Activated naive CD4-positive, alpha-beta T cell treated with Interleukin-2 at 50 U/mL for 16 hours (primary cell): Measurements from ENCODE around the gene RNF14.

Experiments used
- DNase-seq: peaks from one replicate; pipeline ENCODE4 v3.0.0-alpha.2; 2020

Gene RNF14

DNA sequence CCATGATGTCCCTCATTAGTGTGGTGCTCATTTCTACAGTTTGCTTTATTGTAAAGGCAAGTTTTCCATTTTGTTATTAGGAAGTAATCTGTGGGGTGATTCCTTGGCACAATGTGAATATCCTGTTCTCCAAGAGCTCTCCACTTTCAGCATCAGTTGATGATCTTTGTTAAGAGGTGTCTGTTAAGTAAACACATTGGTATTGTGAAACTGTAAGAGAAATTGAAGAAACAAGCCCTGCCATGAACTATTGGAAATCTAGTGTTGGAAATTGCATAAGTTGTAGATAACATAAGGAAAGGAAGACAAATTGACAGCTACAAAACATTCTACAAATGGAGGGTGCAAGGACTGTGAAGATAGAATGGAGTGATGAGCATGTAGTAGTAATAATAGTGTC, 17.2 kb downstream of the RNF14 start:
- DNase-seq, result no peak

DNA sequence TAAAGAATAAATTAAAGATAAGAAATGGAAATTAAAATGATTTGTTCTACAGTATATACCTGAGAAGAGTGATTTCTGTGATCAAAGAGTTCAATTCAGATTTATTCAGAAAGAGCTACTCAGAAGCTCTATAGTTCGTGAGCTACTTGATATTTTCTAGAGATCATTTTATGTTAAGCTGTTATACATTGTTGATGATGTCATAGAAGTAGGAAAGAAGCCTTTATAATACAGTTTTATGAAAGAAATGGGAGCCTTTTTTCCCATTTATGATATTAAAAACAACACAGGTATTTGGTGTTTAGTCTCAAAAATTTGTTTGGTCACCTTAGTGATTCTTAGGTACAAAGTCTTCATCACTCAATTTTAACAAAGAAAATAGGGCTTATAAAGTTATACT, 20.8 kb downstream of the RNF14 start:
- no peak for DNase-seq

DNA sequence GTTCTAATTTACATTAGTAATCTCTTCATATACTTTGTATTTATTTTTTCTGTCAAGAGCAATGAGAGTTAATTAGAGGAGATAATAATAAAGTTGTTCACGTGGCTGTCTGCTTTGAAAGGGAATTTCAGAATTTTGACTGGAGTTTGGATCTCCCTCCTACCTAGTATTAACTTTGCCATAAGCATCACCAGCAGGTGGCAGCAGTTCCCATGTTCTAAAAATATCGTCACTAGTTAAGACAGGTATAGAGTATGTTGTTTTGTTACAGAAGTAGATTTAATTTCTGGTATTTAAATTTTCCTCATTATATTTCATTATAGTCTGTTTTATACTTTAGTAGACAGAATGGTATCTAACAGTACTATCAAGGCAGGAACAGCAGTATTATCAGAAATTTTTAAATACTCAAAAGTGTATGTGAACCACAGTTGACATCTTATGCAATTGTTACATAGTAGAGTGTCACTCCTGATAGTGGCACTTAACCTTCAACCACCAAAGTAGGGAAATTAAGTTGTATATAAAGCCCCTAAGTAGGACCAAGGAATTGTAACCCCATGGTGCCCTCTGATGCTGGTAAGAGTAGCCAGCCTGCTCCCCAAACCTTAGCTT, 23.6 kb downstream of the RNF14 start:
- DNase-seq, result peak; percentile 79

DNA sequence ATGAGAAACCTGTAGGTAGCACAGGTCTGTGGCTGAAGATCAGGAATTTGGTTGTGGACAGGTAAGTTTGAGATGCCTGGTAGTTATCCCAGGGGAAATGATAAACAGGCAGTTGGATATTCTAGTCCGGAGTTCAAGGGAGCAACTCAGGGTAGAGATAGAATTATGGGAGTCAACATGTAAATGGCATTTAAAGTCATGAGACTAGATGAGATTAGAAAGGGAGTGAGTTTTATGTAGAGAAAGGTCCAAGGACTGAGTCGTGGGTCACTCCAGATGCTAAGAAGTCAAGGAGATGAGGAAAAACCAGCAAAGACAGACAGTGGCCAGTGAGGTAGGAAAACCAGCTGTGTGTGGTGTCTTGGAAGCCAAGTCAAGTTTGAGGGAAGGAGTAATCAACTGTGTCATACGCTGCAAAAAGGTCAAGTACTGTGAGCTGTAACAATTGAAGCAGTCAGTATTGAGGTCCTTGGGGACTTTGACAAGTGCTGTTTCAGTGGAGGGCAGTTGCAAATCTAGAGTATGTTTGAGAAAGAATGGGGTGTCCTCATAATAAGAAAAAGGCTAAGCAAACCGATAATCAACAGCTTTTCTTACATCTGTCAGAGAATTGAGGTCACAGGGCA, 25.7 kb downstream of the RNF14 start:
- no peak for DNase-seq

DNA sequence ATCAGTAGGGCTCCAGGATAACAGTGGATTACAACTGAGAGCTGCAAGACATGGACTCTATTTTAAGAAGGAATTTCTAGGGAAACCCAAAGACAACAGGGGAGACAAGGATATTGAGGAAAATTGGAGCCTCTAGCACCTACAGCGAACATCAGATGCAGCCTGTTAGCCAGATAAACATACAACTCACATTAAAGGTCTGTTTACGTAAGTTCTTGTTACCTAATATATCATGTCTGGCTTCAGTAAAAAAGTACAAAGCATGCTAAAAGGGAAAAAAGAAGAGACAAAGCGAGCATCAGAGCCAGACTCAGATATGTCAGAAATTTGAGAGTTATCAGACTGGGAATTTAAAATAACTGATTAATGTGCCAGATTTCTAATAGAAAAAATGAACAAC, 26.8 kb downstream of the RNF14 start:
- no peak for DNase-seq

DNA sequence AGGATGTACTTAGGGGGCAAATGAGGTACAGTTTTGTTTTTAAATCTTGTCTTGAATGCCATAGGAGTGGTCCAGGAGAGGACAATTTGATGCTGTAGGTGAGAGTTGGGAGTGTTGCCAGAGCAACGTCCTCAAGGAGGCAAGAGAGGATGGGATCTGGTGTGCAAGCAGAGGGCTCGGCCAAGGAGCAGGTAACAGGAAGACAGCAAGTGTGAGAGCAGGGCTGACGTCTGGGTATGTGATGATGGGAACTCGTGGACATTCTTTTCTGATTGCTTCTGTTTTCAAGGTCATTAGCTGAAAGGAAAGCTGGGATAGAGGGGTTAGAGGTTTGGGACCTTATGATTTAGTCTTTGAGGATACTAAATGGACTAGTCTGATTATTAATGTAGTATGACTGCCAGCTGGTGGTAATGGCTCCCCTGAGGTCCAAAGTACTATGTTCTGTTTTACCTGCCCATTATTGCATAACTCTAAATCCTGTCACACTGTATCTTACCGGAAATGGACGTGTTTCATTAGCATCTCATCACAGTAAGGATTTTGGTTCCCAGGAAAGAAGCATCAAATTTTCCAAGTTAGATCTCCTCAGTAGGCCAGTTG, 28.6 kb downstream of the RNF14 start:
- DNase-seq, result no peak

DNA sequence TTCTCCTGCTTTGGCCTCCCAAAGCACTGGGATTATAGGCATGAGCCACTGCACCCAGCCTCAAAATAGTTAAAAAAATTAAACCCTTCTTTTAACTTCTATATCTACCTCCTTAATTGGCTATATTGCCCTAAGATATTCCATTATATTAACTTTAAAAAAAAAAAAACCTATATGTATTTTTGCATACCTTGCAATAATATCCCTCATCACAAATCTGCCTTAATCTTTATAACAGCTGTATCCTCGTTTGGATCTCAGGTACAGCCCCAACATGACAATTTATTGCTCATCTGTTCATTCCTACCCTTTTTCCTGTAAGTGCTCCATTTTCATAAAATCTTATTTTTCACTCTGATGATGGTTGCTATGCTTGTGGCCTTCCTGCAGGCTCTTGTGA, 31.3 kb downstream of the RNF14 start:
- no peak for DNase-seq

DNA sequence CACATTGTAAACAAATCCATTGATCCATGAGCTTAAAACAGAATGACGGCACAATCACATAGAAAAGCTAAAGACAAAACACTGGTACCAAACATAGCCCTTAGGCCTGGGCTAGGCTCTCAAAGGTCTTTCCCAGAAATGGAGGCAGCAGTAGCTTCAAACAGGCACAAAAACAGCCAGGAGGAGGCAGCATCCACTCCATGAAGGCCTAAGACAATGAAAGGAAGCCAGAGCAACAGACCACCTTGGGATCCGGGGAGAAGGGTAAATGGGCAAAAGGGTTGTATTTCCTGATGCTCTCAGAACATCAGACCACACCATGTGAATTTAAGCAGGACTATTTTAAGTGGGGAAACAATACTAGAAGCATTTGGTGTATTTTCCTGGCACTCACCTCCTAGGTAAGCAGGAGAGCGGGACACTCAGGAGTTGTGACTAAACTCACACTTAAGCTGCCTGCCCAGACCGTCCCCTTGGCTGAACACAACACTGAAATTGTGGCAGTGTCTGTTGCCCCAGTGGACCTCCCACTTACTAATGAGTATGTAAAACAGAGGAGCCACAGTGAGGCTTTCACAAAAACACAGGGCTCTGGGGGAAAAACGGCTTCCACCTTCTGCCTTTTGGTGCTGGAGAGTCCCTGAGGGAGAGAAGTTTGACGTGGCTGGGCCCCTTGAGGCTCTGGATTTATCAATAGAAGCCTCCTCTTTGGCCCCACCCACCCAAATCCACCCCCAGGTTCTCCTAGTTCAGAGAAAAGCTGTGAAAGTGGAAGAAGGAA, 32.0 kb downstream of the RNF14 start:
- no peak for DNase-seq

DNA sequence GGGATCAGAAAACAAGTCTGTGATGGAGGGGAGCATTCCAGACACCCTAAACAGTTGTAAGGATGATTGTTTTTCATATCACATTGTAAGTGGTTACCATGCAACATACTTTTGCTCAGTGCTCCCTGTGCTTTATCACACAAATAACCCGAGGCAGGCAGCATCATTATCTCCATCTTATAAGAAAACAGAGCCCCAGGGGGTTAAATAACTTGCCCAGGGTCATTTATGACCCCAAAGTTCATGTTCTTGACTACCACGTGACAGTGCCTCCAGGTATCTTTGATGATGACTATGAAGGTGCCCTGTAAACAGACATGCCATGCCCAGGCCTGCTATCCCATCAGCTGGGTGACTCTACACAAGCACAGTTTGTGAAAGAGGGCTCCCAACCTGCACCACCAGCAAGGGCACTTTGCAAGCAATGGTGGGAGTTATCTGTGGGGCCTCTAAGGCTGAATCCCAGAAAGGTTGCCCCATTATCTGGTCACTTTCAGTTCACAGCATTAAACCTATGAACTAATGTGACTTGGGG, 34.4 kb downstream of the RNF14 start:
- DNase-seq, result no peak

DNA sequence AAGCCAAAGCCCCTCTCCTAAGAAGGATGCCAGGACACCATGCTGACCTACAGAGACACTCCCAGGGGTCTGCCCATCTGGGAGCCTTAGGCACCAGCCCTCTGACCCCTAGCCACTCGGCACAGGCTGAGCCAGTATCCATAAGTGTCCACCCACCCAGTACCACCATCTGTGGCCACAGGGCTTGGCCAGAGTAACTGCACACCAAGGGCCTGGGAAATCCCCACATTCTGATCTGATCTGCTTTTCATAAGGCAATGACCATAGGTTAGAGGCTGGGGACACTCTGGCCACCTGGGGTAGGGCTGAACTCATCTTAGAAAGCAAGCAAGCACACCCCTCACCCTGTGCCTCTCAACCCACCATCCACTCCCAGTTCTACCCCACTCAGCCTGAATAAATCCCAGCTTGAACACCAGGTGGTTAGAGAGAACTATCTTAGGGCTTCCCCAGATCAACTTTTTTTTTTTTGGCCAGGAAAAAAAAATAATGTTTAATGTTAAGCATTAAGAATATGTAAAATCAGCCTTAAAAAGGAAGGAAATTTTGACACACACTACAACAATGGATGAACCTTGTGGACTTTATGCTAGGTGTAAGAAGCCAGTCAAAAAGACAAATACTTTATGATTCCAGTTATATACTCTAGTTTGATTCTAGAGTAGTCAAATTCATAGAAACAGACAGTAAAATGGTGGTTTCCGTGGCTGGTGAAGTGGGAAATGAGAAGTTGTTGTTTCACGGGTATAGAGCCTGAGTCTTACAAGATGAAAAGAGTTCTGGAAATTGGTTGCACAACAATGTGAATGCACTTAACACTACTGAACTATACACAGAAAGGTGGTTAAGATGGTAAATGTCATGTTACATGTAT, 37.7 kb downstream of the RNF14 start:
- no peak for DNase-seq

DNA sequence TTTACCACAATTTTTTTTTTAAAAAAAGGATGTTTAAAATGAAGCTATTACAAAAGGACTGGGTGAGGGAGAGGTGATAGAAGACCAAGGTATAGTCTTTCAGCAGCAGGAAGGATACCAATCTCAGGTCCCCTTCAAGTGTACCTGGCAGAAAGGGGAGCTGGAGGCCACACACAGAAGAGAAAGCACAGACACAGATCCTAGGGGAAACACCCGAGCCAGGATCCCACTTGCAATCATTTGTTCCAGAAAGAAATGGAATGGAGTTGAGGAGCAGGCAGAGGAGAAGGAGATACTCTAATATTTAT, 38.3 kb downstream of the RNF14 start:
- DNase-seq, result no peak

DNA sequence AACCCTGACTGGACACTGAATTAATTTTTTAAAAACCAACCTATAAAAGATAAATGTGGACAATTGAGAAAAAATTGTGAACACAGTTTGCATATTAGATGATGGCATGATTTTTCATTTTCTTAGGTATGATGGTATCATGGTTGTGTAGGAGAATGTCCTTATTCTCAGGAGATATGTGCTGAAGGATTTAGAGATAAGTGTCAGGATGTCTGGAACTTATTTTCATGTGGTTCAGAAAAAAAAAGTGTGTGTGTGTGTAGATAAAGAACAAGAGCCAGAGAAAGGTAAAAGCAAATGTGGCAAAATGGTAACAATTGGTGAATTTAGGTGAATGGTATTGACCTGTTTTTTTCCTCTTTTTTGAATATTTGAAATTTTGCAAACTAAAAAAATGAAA, 39.9 kb downstream of the RNF14 start:
- no peak for DNase-seq

DNA sequence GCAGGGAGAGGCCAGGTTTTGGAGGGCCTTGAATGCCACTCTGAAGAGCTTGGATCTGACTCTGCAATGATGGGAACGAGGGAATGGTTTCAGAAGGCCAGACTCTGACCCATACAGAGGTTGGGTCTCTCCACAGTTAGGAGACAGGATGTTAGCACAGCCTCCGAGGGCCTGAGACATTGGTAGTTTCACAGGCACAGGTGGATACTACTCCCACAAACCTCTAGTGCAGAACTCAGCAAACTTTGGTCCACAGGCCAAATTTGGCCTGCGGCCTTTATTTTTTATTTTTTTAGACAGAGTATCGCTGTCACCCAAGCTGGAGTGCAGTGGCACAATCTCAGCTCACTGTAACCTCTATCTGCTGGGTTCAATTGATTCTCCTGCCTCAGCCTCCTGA, 41.0 kb downstream of the RNF14 start:
- DNase-seq, result no peak

DNA sequence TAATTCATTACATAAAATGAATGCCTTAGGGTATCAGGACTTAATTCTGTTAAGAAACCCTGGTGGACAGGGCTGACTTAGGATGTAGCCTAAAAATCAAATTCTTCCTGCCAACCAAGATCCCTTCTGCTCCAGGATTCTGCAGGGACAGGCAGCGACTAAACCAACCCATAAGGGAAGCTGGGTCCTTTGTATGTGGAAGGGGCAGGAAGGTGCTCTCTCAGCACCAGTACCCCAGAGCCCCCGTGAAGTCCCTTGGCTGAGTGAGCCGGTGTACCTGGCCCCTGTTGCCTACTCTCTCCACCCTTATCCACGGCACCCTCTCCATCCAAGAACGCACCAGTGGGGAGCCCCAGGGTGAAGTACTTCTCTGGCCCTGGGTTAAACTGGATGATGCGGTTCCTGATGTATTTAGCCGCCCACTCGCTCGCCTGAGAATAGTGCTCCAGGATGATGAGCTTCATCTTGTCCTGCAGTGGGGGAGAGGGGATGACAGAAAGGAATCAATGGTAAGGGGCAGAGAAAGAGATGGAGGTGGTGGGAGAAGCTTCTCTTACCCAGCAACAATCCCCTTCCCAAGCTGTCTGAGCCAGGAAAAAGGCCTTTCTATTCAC, 42.8 kb downstream of the RNF14 start:
- DNase-seq, result peak; percentile 20

DNA sequence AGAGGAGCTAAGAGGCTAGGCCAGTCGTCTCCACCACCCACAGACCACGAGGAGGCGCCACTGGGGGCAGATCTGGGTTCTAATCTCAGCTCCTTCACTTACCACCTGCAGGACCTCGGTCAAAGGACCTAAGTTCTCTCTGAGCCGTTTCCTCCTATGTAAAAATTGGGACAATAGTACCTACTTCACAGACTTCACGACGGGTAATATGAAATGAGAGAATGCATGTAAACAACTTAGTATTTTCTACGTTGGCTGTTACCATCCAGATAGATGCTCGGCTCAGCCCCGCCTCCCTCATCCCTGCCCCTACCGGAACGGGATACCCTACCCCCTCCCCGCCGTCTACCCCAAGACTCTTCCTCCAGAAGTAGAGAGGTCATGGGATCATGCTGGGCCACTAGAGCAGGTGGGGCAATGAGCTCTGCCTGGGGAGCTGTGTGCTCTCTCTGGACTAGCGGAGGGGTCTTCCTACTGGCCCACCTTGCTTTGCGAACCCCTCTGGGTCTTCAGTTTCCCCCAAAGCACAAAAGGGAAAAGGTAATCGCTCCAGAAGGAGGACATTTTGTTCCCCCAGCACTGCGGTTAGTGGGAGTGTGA, 43.4 kb downstream of the RNF14 start:
- DNase-seq, result peak; percentile 69

DNA sequence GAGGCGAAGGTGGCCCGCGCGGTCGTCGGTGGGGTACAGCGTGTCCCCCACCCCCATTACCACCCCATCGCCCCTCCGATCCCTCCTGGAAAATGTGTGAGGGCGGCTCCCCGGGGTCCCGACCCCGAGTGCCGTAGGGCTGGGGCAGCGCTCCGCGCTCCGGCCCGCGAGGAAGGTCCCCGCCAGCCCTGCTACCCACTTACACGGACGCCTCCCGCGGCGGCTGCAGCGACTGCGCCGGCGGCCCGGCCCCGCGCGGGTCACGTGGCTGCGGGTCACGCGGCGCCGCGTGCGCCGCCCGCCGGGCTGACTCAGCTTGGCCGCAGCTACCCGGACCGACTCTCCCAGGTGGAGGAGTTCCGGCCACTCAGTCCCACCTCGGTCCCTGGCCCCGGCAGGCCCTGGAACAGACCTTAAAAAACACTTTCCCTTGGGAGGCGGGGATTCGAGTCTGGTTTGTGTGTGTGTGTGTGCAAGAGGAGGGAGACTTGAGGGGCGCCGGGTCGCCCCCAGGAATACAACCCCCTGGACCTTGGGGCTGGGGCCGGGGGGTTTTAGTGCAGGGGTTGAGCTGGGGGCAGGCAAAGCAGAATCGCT, 44.0 kb downstream of the RNF14 start, which contains the start of gene GNPDA1:
TSS of gene GNPDA1 (minus strand) at position 236 of the 597 bp plus-strand sequence. CDS start 992 bp downstream, outside the sequence.
- peak; percentile 71 for DNase-seq

DNA sequence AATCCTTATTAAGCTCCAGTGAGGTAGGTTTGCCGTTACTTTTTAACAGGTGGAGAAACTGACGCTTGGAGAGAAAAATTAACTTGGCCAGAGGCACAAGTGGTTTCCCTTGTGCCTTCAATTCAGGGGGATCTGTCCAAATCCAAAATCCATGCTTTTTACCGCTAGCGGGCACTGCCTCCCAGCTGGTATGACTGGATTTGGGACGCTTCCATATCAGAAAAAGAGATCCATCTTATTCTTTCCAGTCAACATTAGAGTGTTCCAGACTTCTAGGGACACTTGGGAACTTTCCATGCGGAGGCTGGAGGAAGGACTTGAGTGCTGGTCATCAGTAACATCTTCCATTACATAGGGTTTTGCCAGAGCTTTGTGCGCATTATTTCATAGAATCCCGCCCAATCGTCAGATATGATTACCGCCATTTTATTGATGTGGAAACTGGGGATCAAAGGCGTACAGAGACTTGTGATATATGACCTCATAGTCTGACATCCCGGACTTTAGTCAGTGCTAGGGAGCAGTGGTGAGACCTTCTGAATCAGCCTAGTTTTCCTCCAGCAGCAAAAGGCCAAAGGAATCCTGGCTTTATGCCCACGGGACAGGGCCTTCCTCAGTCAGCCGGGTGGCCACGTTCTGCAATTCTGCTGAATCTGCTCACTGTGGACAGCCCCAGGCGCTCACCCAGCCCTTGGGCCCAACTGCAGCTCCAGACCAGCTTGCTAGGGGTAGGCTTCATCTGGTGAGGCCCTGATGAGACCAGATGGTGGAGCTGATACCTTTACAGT, 45.0 kb downstream of the RNF14 start:
- DNase-seq, result no peak

DNA sequence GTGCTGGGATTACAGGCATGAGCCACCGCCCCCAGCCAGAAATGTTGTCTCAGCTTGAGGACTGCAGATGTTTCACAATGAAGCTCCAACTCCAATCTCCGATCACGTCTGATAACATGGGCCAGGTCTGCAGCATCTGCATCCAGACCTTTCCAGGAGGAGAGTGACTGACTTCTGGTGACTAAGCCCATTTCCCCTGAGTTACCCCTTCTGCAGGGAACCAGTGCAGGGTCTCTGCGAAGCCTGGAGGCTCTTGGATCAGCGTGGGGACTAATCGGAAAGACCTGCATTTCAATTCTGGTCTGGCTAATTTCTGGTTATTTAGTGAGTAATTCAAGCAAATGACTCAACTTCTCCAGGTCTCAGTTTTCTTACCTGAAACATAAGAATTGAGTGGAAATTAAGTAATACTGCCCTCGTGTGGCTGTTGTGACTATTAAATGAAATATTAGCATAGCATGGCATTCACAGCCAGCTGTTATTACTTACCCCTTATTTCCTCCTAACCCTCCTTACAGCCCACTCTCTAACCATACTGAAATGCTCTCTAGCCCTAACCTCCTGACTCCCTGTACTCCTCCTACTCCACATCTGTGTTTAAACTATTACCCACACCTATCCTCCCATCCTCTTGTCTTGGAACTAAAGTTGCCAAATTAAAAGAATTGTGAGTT, 46.1 kb downstream of the RNF14 start:
- peak; percentile 53 for DNase-seq

DNA sequence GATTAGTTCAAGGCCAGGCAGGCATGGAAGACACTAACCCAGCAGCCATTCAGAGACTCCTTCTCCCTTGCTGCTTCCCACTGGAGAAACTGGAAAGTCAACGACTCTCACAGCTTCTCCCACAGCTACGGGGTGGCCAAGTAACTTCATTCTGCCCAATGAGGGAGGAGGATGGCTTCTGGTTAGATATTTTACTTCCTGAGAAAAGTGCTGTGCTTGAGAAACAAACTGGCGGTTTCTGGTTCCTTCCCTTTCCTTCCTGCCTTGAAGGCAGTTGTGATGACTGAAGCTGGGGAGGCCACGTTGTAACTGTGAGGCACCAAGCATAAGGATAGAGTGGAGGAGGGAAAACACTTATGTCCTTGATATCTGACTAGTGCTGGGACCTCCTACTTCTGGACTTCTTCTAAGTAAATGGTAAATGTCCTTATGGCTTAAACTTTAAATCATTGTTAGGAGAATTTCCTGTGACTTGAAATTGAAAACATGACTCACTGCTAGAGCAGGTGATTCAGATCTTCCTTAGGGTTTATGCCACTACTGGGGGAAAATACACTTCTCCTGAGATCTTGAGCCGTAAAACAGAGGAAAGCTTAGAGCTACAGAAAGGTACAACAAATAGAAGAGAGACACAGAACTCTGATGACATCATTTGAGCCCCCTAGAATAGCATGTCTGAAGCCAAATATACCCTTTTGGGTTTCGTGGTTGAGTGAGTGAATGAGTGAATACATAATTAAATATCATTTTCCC, 47.1 kb downstream of the RNF14 start:
- peak; percentile 48 for DNase-seq
